HG03135 (cell line): Measurements from ENCODE around the gene PLPP3.

ENCODE experiments used
- ATAC-seq: cut with Tn5 transposase; IDR thresholded peaks from one replicate; pipeline ENCODE4 v1.9.1; 2021; ENCODE audit warnings: mild to moderate bottlenecking, moderate library complexity; ENCODE audit not compliant: unreplicated experiment

The PLPP3 gene

DNA sequence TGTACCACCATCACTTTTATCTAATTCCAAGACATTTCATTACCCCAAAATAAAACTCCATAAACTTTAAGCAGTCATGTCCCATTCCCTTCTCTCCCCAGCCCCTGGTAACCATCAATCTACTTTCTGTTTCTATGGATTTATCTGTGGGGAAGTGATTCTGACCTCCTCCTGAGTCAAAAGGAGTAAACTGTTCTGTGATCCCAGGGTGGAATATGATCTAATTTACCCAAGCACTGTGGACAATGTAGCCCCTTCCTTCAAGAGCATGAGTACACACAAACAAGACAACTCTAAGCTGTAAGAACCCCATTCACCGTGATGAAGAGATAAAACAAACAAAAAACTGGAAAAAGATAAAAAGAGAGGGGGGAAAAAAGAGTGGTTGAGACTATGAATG is 77.9 kb downstream of the PLPP3 start:
- ATAC-seq, result no peak

DNA sequence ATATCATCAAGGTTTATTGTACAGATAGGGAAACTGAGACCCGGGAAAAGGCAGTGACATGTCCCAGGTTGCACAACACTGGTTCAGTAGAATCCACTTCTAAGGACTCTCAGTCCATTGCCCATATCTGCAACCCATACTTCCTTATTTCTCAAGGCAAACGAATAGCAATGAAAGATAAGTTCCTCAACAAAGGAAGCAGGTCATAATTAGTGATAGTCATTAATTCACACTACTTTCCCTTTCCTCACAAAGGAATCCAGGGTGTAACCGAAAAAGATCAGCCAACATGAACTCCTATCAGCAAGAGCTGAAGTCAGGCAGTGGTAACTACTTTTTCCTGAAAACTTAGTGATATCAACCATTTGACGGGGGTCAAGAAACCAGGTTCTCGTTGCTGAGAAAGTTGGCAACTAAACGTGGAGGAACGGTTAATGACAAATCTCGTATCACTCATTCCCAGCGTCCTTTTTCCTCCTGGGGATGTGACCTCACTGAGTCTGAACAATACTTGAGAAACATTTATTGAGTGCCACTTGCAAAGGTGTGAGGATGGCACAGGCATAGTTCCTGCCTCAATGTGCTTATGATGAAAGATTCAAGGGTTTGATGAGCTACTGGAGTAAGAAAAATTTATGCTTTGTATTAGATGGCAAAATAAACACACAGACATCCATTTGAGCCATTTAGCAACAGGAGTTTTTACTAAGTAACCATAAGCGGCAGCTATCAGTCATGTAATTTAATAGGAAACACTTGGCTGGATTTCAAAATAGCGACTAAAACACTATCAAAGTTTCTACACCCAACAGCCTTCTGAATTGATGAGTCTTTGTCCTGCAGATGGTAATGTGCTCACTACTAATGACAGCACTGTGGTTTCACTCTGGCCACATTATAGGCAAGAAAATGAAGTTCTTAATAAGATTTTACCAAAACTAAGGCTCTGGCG is 82.3 kb downstream of the PLPP3 start:
- no peak for ATAC-seq

DNA sequence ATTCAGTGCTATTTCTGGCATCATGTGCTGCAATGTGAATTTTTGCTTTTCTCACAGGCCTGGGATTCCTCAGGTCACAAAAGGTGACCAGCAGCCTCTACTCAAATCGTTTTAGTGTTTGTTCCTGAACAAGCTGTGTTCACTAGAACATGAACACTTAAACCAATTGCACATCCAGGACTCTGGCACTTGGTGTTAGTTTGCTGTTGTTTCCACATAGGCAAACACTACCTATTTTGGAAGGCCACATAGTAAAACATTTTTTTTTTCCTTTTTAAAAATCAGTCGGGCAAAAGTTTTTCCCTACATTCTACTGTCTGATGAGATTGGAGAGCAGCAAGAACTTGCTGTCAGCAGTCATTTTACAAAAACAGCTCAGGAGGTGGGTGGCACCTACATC is 83.2 kb downstream of the PLPP3 start:
- no peak for ATAC-seq

DNA sequence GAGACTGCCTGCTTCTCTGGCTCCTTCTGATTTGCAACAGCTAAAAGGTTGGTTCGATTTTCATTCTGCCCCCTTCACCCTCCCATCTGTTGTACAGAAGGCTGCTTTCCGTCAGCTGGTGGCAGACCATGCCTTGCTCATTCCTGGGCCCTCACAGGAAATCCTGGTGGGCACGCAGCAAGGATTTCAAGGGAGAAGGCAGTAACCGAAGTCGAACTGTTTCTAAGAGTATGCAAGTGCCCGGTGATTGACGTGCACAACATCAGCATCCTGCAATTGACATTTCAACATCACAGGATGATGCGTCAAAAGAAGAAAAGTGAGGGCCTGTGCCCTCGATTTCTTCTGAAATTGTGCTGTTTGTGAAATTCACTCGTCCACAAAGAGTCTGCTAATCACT is 83.8 kb downstream of the PLPP3 start:
- no peak for ATAC-seq

DNA sequence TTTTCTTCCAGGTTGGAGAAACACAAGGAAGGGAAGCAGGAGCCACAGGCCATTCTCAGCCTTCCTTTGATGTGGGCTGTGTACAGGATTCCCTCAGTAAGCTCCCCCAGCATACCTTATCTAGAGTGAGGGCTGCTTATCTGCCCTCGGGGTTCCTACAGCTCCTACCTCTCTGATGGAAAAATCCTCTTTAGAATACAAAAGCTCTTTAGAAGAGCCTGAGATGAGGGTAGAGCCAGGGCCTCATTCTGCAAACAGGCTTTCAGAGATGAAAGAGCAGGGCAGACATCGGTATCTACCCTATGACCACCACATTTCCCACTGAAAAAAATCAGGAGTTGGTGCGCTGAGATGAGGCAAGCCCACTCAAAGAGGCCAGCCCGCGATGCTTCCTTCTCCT is 85.1 kb downstream of the PLPP3 start:
- no peak for ATAC-seq

DNA sequence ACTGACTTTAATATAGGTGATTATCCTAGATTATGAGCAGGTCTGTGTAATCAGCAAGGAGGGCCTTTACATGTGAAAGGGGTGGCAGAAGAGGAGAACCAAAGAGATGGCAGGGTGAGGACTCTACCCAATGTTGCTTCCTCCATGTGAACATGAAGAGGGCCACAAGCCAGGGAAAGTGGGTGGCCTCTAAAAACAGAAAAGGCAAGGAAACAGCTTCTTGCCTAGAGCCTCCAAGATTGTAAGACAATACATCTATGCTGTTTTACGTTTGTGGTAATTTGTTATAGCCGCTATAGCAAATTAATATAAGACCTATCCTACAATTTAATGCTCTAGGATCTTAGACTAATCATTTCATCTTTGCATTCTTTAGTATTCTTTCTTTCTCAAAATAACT is 85.5 kb downstream of the PLPP3 start:
- no peak for ATAC-seq

DNA sequence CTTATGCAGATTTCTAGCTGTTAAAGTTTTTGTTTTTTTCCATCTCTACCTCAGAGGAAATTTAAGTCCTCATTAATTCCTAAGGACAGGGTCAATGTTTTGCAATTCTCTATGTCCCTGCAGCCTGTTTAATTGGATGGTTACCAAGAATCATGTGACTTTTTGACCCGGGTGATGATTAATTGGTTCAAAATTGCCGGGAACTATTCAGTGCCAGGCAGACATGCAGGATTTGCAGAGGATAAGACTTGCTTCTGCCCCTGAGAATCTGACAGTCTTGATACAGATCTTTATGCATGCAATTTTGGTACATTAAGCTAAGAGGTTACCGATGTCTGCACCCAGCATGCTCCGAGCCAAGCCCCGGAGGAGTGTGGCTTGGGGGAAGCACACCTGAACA is 87.9 kb downstream of the PLPP3 start:
- ATAC-seq, result no peak

DNA sequence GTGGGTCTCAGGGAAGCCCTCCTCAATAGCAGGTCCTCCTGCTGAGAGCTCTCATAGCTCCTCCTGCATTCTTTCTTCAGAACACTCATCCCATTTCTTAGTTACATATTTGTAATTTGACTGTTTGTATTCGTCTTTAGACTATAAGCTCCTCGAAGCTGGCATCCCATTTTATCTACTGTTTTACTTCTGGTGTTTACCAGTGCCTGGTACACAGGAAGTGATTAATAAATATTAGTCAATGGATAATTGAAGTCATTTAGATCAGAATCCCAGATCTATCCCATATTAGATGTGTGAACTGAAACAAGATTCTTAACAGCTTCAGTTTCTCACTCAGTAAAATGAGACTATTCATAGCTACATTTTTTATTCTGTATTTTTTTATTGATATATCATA is 88.7 kb downstream of the PLPP3 start:
- ATAC-seq, result no peak

DNA sequence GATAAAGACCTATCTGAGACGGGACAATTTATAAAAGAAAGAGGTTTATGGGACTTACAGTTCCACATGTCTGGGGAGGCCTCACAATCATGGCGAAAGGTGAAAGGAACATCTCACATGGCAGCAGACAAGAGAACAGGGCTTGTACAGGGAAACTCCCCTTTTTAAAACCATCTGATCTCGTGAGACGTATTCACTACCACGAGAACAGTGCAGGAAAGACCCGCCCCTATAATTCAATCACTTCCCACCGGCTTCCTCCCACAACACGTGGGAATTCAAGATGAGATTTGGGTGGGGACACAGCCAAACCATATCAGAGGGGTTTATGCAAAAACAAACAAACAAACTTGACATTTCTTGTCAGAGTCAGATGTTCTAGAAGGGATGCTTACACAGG is 89.7 kb downstream of the PLPP3 start:
- ATAC-seq, result no peak

DNA sequence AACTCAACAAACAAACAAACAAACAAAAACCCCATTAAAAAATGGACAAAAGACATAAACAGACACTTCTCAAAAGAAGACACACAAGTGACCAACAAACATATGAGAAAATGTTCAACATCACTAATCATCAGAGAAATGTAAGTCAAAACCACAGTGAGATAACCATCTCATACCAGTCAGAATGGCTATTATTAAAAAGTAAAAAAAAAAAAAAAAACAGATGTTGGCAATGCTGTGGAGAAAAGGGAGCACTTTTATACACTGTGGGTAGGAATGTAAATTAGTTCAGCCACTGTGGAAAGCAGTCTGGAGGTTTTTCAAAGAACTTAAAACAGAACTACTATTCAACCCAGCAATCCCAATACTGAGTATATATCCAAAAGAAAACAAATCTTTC is 94.7 kb downstream of the PLPP3 start:
- no peak for ATAC-seq

DNA sequence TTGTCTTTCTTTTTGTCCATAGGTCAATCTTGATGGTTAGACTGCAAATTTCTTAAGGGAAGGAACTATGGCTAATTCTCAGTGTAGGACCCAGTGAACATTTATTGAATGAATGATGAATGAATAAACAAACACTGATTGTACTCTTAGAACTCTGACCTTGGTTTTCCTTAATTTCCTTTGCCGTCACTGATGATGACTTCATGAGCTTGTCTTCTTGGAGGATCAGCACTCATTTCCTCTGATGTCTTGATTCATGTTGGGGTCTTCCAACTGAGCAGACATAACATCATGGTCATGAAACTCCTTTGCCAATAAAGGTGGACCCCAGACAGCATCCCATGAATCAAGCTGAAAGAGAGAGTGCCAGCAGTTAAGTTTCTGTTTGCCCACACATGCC is 96.3 kb downstream of the PLPP3 start:
- no peak for ATAC-seq

DNA sequence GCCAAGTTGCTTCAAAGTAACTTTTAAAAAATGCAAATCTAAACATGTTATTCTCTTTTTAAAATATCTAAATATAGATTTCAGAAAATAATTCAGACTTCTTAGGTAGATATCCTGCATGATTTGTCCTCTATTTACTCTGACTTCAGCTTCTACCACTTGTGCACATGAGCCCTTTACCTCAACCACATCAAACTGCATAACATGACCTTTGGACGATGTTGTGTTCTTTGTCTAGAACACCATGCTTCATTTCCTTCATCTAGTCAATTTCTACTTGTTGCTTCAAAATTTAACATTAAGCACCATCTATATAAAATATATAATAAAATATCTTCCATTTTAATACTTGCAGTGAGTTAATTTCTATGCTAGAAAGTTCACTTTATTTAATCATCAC is 96.9 kb downstream of the PLPP3 start:
- ATAC-seq, result no peak

DNA sequence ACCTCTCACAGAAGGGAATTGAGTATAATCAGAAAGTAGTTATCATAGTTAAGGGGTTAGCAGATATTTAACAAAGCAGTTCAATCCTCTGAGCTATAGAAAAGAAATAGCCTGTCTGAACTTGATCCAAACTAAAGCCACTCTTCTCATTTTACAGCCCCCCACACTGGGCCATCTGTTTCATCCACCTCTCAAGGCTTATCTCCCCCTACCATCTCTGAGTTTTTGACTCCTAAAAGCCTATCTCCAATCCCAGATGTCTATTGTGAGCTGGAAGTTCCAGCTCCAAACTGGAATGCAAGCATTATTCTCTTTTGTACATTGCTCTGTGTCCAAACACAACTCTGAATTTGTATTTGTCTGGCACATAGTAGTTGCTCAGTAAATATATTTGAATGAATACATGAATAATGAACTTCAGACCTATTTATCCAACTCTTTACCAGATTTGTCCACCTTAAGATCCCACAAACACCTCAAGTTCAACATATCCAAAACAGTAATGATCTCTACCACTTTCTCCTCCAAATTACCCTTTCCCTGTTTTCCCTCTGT is 98.1 kb downstream of the PLPP3 start:
- ATAC-seq, result no peak

DNA sequence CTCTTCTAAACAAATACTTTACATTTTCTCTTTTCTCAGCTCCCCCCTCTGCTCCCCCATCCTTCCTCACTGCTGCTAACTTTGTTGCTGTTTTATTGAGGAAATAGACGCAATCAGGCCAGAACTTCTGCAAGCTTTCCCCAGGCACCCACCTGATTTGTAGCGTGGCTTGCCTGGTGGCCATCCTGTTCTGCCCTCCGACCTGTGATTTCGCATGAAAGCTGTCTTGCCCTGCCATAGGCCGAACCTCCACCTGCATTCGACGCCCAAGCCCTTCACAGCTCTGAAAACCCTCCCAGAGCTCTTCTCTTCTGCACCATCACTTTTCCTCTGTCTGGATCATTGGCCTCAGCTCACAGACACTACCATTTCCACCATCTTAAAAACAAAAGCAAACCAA is 100.6 kb downstream of the PLPP3 start:
- ATAC-seq, result no peak

DNA sequence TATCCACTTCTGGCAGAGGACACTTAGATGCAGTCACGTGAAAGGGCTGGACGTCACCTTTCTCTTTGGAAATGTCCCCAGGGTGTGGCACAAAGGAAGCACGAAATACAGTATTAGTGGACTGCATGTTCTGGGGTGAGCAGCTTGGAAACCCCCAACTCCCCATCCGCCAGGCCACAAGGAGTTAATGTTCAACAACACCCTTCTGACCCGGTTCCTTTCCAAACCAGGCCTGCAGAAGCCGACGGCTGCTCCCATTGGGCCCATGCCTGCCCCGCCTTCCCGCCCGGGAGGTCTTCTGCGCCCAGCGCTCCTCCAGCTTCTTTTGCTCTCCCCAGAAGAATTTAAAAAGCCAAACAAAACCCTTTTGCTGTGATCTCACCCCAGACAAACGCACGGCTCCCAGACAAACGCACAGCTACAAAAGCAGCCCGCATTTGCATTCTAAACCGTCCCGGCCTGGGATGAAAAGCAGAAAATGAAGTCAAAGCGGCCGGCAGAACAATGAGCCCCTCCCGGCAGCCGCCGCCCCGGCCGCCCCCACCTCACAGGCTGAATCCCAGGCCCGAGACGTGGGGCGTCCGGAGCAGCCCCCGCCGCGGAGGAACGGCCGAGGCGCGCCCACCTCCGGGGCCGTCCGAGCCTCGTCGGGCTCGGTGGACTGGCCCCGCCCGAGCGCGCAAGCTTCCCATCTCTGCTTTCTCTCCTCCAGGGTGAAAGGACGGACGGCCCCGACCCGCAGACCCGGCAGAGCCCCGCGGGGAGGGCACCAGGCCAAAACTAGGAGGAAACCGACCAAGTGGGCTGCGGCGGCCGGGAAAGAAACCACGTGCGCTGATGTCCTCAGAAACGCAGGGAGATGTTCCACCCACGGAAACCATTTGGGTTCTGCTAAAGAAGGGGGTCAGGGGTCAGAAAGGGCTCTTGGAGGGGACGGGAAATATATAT is 101.9 kb downstream of the PLPP3 start:
- ATAC-seq, result no peak

DNA sequence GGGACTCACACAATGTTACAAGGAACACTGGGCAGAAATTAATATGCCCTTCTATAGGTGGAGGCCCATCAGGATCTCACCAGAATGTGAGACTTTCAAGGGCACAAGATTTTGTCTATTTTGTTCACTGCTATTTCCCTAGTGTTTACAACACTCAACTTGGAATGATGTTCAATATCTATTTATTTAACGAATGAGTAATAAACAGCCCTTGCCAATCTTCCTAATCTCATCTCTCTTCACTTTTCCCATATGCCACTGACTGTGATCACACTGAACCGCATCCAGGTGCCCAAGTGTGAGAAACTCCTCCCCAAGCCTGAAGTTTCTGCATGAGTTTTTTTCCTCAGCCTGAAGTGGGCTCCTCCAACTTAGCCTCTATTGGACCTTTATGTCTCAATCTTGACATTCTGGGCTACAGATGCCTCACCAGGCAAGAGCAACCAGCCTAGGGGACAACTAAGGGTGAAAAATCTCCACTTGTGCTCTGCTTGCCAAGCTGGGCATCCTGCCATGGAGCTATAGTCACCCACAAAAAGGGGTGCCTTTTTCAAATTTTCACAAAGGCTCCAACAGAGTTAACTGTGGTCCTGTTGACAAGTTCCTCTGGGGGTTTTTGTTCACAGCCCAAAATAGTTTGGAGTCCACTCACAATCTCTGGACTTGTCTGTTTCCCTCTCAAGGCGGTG is 105.6 kb downstream of the PLPP3 start:
- no peak for ATAC-seq

DNA sequence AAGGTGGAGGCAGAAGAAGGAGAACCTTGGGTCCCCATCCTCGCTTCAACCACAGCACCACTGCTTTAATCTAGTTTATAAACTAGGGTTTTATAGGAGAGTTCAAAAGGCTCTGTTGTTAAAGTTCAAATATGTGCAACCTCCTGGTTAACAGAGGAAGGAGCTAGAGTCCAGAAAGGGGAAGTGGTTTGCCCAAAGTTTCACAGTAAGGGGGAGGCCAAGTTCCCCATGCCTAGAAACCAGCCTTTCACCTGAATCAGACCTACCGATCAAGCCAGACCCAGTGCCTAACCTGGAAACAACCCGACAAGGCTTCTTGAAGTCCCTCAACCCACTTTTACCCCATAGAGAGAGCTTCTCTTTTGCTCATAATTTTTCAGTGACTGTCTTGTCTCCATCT is 106.5 kb downstream of the PLPP3 start:
- ATAC-seq, result peak; percentile 73

DNA sequence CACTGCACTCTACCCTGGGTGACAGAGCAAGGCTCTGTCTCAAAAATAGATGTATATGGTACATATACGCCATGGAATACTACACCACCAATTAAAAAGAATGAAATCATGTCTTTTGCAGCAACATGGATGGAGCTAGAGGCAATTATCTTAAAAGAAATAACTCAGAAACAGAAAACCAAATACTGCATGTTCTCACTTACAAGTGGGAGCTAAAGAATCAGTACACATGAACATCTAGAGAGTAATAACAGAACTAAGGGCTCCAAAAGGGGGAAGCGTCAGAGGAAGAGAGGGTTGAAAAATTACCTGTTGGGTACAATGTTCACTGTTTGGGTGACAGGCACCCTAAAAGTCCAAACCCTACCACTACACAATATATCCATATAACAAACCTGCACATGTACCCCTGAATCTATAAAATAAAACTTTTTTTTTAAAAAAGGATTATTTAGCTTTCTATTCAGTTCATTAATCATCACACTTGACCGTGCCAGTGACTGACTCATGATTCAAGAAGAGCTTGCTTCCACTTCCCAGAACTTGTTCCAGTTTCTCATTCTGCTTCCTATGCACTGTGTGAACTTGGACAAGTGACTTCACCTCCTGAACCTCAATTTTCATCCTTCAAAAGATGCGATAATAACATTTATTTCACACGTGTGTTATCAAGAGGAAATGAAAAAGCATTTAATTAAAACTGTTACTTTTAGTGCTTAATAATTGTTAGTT is 109.6 kb downstream of the PLPP3 start:
- ATAC-seq, result no peak

DNA sequence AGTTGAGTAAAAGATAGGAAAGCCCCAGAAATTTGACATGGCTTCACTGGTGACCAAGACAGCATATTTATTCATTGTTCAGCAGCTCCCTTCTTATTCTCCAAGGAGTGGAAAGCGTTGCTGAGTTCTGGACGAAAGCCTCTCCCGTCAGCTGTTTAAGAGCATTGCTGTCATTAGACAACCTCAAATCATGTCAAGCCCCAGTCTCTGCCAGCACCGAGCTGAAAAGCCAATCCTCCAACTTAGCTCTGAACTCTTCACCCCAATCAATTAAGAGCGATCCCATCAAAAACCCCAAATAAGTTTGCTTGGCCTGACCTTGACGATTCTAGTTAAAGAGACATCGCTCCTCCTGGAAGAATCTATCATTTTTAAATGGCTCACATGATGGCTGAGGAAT is 110.8 kb downstream of the PLPP3 start:
- no peak for ATAC-seq

DNA sequence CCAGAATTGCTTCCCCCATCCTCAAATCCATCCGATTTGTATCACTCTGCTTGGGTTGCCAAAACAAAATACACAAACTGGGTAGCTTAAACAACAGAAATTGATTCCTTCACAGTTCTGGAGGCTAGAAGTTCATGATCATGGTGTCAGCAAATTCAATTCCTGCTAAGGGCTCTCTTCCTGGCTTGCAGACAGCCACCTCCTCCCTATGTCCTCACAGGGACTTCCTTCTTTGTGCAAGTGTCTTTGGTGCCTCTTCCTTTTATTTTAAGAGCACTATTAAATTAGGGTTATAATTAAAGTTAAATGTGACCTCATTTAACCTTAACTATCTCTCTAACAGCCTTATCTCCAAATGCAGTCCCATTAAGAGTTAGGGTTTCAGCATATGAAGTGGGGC is 112.8 kb downstream of the PLPP3 start:
- no peak for ATAC-seq
